Neural cell (in vitro differentiated cells): Measurements from ENCODE around the gene LRRC27. TPM values are rescaled to one million over a fixed set of nuclear protein-coding genes. Genes with fewer than 3 reads are reported as not detected.

ENCODE experiments used
- H2AFZ ChIP-seq: fragments of 200-600, 300-800 bp; sonication (generic), shearing (Covaris generic); 2 replicates; pipeline ENCODE4 v1.6.0; 2014; ENCODE audit warnings: low read depth, mild to moderate bottlenecking, antibody characterized with exemption, low read length, moderate library complexity
- H3F3A ChIP-seq: fragments of 200-600 bp; shearing (Covaris generic); 2 replicates; pipeline ENCODE4 v1.6.1; 2016; ENCODE audit warnings: mild to moderate bottlenecking, moderate library complexity, mixed read lengths, antibody characterized with exemption, low read length; ENCODE audit not compliant: insufficient read depth, poor library complexity, severe bottlenecking
- H3K27ac ChIP-seq: fragments of 200-600, 300-800 bp; sonication (generic), shearing (Covaris generic); 2 replicates; pipeline ENCODE4 v1.5.1; 2014; ENCODE audit warnings: mild to moderate bottlenecking, low read length, moderate library complexity
- H3K27me3 ChIP-seq: fragments of 300-800, 200-600 bp; sonication (generic), shearing (Covaris generic); 2 replicates; pipeline ENCODE4 v1.6.0; 2014; ENCODE audit warnings: mild to moderate bottlenecking, low read depth, low read length, moderate library complexity; ENCODE audit not compliant: insufficient read depth
- H3K36me3 ChIP-seq: fragments of 300-800, 200-600 bp; sonication (generic), shearing (Covaris generic); 2 replicates; pipeline ENCODE4 v1.5.1; 2014; ENCODE audit warnings: mild to moderate bottlenecking, antibody characterized with exemption, low read length, moderate library complexity; ENCODE audit not compliant: insufficient read depth
- H3K4me2 ChIP-seq: fragments of 300-800, 200-600 bp; sonication (generic), shearing (Covaris generic); 2 replicates; pipeline ENCODE4 v1.6.0; 2014; ENCODE audit warnings: mild to moderate bottlenecking, low read length
- H3K4me3 ChIP-seq: fragments of 300-800, 200-600 bp; sonication (generic), shearing (Covaris generic); 2 replicates; pipeline ENCODE4 v1.5.1; 2014; ENCODE audit warnings: mild to moderate bottlenecking, low read length, moderate library complexity
- H3K79me2 ChIP-seq: fragments of 200-600 bp; shearing (Covaris generic); replicated peaks from 2 replicates; pipeline ENCODE4 v1.6.0; 2014; ENCODE audit warnings: mild to moderate bottlenecking, low read length, moderate library complexity; ENCODE audit not compliant: insufficient read depth
- H3K9ac ChIP-seq: fragments of 300-800, 200-600 bp; sonication (generic), shearing (Covaris generic); 2 replicates; pipeline ENCODE4 v1.6.1; 2016; ENCODE audit warnings: mild to moderate bottlenecking, low read length, mixed read lengths
- H3K9me2 ChIP-seq: fragments of 200-600 bp; shearing (Covaris generic); 2 replicates; pipeline ENCODE4 v1.6.1; 2016; ENCODE audit warnings: mild to moderate bottlenecking, low read length, mixed read lengths; ENCODE audit not compliant: insufficient read depth
- H3K9me3 ChIP-seq: fragments of 200-600, 300-800 bp; sonication (generic), shearing (Covaris generic); 2 replicates; pipeline ENCODE4 v1.6.1; 2016; ENCODE audit warnings: mild to moderate bottlenecking, mixed run types, low read length, moderate library complexity, mixed read lengths
- H4K20me1 ChIP-seq: fragments of 200-600 bp; shearing (Covaris generic); 2 replicates; pipeline ENCODE4 v1.6.1; 2016; ENCODE audit warnings: mild to moderate bottlenecking, mixed run types; ENCODE audit not compliant: insufficient read depth
- EP300 ChIP-seq: fragments of 450-650 bp; conservative IDR thresholded peaks from 2 replicates; pipeline ENCODE4 v1.6.1; 2014; ENCODE audit warnings: antibody characterized with exemption, mild to moderate bottlenecking, moderate library complexity; ENCODE audit not compliant: poor library complexity, severe bottlenecking
- EZH2 ChIP-seq: fragments of 200-600, 300-800 bp; shearing (Covaris generic), sonication (generic); IDR thresholded peaks from 2 replicates; pipeline ENCODE4 v1.6.1; 2014; ENCODE audit warnings: antibody characterized with exemption, low read length, borderline replicate concordance, mild to moderate bottlenecking; ENCODE audit not compliant: insufficient read depth, poor library complexity, severe bottlenecking
- MXI1 ChIP-seq: fragments of 450-650 bp; conservative IDR thresholded peaks from 2 replicates; pipeline ENCODE4 v1.6.1; 2014; ENCODE audit warnings: antibody characterized with exemption, mild to moderate bottlenecking; ENCODE audit not compliant: poor library complexity, severe bottlenecking
- POLR2AphosphoS5 ChIP-seq: IDR thresholded peaks from 2 replicates; pipeline ENCODE4 v1.6.1; 2012
- RAD21 ChIP-seq: fragments of 450-650 bp; conservative IDR thresholded peaks from 2 replicates; pipeline ENCODE4 v1.6.1; 2014; ENCODE audit warnings: antibody characterized with exemption, mild to moderate bottlenecking, moderate library complexity
- SMC3 ChIP-seq: fragments of 450-650 bp; conservative IDR thresholded peaks from 2 replicates; pipeline ENCODE4 v1.6.1; 2014; ENCODE audit warnings: antibody characterized with exemption, mild to moderate bottlenecking, moderate library complexity; ENCODE audit not compliant: poor library complexity
- TAF1 ChIP-seq: IDR thresholded peaks from 2 replicates; pipeline ENCODE4 v1.6.1; 2012; ENCODE audit warnings: low read depth
- polyA plus RNA-seq: library from polyadenylated mRNA; depleted of rRNA; stranded (reverse); fragments of >200 nt; gene quantifications from 2 replicates; pipeline ENCODE4 v1.2.3, GENCODE V29; 2014
- TF ChIP-seq, protein P1 (sequence below): fragments of 450-650 bp; IDR thresholded peaks from 2 replicates; pipeline ENCODE4 v1.5.1; 2014; ENCODE audit warnings: antibody characterized with exemption, mild to moderate bottlenecking, moderate library complexity; ENCODE audit not compliant: poor library complexity, severe bottlenecking
- TF ChIP-seq, protein P2 (sequence below): IDR thresholded peaks from 2 replicates; pipeline ENCODE4 v1.6.1; 2012; ENCODE audit warnings: borderline replicate concordance

Gene LRRC27
- polyA plus RNA-seq, 1 donor from 2014 or later, result 26.7 TPM

DNA sequence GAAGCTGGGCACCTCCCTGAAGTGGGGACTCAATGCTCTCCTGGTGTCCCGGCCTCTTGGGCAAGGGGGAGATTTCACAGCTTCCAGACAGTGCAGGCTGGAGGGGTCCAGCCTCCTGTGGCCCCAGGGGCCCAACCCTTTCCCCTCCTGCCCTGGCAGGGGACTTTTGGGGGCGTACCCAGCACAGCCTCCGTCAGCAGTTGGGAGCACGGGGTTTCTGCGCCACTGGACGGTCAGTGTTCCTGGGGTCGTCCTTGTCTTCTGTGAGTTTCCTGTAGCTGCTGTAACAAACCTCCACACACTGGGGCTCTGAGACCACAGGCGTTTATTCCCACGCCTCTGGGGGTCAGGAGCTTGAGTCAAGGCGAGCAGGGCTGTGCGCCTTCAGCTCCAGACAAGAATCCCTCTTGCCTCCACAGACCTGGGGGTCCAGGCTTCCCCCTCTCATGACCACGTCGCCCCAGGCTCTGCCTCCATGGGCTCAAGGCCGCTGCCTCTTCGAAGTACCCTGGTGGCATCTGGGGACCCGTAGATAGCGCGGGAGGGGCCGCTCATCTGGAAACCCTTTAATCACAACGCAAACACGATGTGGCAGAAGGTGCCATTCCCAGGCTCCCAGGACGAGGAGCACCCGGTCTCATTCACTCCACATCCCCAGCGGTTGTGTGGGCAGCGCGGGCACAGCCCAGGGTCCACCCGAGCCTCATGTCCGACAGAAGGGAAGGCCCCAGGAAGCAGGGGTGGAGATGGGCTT is 79.0 kb downstream of the LRRC27 start:
- TF ChIP-seq, protein P1, sequence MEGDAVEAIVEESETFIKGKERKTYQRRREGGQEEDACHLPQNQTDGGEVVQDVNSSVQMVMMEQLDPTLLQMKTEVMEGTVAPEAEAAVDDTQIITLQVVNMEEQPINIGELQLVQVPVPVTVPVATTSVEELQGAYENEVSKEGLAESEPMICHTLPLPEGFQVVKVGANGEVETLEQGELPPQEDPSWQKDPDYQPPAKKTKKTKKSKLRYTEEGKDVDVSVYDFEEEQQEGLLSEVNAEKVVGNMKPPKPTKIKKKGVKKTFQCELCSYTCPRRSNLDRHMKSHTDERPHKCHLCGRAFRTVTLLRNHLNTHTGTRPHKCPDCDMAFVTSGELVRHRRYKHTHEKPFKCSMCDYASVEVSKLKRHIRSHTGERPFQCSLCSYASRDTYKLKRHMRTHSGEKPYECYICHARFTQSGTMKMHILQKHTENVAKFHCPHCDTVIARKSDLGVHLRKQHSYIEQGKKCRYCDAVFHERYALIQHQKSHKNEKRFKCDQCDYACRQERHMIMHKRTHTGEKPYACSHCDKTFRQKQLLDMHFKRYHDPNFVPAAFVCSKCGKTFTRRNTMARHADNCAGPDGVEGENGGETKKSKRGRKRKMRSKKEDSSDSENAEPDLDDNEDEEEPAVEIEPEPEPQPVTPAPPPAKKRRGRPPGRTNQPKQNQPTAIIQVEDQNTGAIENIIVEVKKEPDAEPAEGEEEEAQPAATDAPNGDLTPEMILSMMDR, result no peak
- TF ChIP-seq SMC3 (no peak), EZH2 (no peak), EP300 (no peak), TAF1 (no peak), RAD21 (no peak), MXI1 (no peak), POLR2AphosphoS5 (no peak)
- TF ChIP-seq, protein P2, sequence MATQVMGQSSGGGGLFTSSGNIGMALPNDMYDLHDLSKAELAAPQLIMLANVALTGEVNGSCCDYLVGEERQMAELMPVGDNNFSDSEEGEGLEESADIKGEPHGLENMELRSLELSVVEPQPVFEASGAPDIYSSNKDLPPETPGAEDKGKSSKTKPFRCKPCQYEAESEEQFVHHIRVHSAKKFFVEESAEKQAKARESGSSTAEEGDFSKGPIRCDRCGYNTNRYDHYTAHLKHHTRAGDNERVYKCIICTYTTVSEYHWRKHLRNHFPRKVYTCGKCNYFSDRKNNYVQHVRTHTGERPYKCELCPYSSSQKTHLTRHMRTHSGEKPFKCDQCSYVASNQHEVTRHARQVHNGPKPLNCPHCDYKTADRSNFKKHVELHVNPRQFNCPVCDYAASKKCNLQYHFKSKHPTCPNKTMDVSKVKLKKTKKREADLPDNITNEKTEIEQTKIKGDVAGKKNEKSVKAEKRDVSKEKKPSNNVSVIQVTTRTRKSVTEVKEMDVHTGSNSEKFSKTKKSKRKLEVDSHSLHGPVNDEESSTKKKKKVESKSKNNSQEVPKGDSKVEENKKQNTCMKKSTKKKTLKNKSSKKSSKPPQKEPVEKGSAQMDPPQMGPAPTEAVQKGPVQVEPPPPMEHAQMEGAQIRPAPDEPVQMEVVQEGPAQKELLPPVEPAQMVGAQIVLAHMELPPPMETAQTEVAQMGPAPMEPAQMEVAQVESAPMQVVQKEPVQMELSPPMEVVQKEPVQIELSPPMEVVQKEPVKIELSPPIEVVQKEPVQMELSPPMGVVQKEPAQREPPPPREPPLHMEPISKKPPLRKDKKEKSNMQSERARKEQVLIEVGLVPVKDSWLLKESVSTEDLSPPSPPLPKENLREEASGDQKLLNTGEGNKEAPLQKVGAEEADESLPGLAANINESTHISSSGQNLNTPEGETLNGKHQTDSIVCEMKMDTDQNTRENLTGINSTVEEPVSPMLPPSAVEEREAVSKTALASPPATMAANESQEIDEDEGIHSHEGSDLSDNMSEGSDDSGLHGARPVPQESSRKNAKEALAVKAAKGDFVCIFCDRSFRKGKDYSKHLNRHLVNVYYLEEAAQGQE, result no peak
- Histone ChIP-seq H3K4me2 (no peak overlapping the region), H3K9me3 (no peaks in the 10 kb centered on the region), H3K4me3 (no peak overlapping the region), H2AFZ (no peak overlapping the region), H3K36me3 (no peaks in the 10 kb centered on the region), H3F3A (no peaks in the 10 kb centered on the region), H3K9me2 (no peaks in the 10 kb centered on the region), H3K27ac (no peak overlapping the region), H3K27me3 (no peaks in the 10 kb centered on the region), H4K20me1 (no peaks in the 10 kb centered on the region), H3K9ac (no peak overlapping the region), H3K79me2 (no peaks in the 10 kb centered on the region)

- Histone ChIP-seq H3K79me2 (no peaks in the 10 kb centered on the region), H3K9me3 (no peaks in the 10 kb centered on the region), H3K27me3 (no peaks in the 10 kb centered on the region), H3K4me2 (no peak overlapping the region), H2AFZ (no peak overlapping the region), H3K27ac (no peak overlapping the region), H3K4me3 (no peak overlapping the region), H3K36me3 (no peaks in the 10 kb centered on the region), H4K20me1 (no peaks in the 10 kb centered on the region), H3K9ac (no peak overlapping the region), H3K9me2 (no peaks in the 10 kb centered on the region), H3F3A (no peaks in the 10 kb centered on the region)
- TF ChIP-seq EP300 (no peak), POLR2AphosphoS5 (no peak), EZH2 (no peak), RAD21 (no peak), SMC3 (no peak), TAF1 (no peak), MXI1 (no peak)
- TF ChIP-seq, protein P2, result no peak
- TF ChIP-seq, protein P1, result no peak
Measured at GRCh38 chr10:132411561-132412253, 79.7 kb downstream of the LRRC27 start.
